Duodenal mucosa (tissue), 2 donors: Measurements from ENCODE around the gene NOTUM.
A peak's percentile ranks its signal among the peaks of the same experiment; 100 is the strongest.
"Not testable (repeated sequence)": the region's sequence is repeated elsewhere in the genome, so short reads cannot be mapped to it uniquely, and the experiment has no call there.

Experiments used
- H3K27ac ChIP-seq: one replicate; pipeline ENCODE4 v1.7.0; 2013; ENCODE audit warnings: low read depth, low read length
- H3K27me3 ChIP-seq, 2 donors: one replicate each; pipeline ENCODE4 v1.7.0; 2013; ENCODE audit warnings: low read length in 2 of 2, control low read depth in 1 of 2; ENCODE audit not compliant: insufficient read depth in 2 of 2, control insufficient read depth in 1 of 2
- H3K36me3 ChIP-seq, 2 donors: one replicate each; pipeline ENCODE4 v1.7.0; 2013; ENCODE audit warnings: low read length in 2 of 2, control low read depth in 1 of 2; ENCODE audit not compliant: insufficient read depth in 2 of 2, control insufficient read depth in 1 of 2
- H3K4me1 ChIP-seq, 2 donors: one replicate each; pipeline ENCODE4 v1.7.0; 2013; ENCODE audit warnings: low read length in 2 of 2, control low read depth in 1 of 2; ENCODE audit not compliant: insufficient read depth in 2 of 2, control insufficient read depth in 1 of 2
- H3K4me3 ChIP-seq, 2 donors: one replicate each; pipeline ENCODE4 v1.7.0; 2013; ENCODE audit warnings: low read length in 2 of 2, low read depth in 1 of 2
- H3K9ac ChIP-seq, 2 donors: one replicate each; pipeline ENCODE4 v1.7.0; 2013; ENCODE audit warnings: low read length in 2 of 2, low read depth in 1 of 2
- H3K9me3 ChIP-seq, 2 donors: one replicate each; pipeline ENCODE4 v1.7.0; 2013; ENCODE audit warnings: low read length in 2 of 2, control low read depth in 1 of 2; ENCODE audit not compliant: control insufficient read depth in 1 of 2

The NOTUM gene

GRCh38 chr17:81920612-81921536, 40.1 kb downstream of the NOTUM start:
- Histone ChIP-seq H3K27ac (no peak overlapping the region), H3K9ac (no peak overlapping the region), H3K4me1 (peaks cover 67 to 77% of the 10 kb centered on the region in 2 donors), H3K4me3 (no peak overlapping the region), H3K36me3 (peaks cover under 1 to 21% of the 10 kb centered on the region in 2 donors), H3K9me3 (no peaks in the 10 kb centered on the region), H3K27me3 (no peaks in the 10 kb centered on the region)

- Histone ChIP-seq H3K27ac (peak overlapping the region; percentile 74), H3K4me1 (peaks cover 52 to 58% of the 10 kb centered on the region in 2 donors), H3K27me3 (no peaks in the 10 kb centered on the region), H3K4me3 (no peak overlapping the region), H3K36me3 (peaks cover 19 to 40% of the 10 kb centered on the region in 2 donors), H3K9ac (peak overlapping the region; percentile 27 to 33), H3K9me3 (no peaks in the 10 kb centered on the region)
Measured at GRCh38 chr17:81918832-81919545, 42.0 kb downstream of the NOTUM start.

GRCh38 chr17:81918333-81918669, 42.7 kb downstream of the NOTUM start:
- peak overlapping the region in 1 of 2 donors; percentile 24 for H3K4me3 ChIP-seq
- peak overlapping the region; percentile 55 for H3K27ac ChIP-seq
- not testable (repeated sequence) for H3K9me3 ChIP-seq, H3K27me3 ChIP-seq
- peaks cover 26 to 47% of the 10 kb centered on the region in 2 donors for H3K36me3 ChIP-seq
- peaks cover 47 to 51% of the 10 kb centered on the region in 2 donors for H3K4me1 ChIP-seq
- H3K9ac ChIP-seq = peak overlapping the region in 1 of 2 donors; percentile 14

GRCh38 chr17:81917565-81918332, 43.2 kb downstream of the NOTUM start, which contains the start of gene SIRT7:
SIRT7 (minus strand) TSS chr17:81918176; CDS start chr17:81918131, 45 bp downstream.
- Histone ChIP-seq H3K27ac (peak within 1 kb of the TSS; percentile 74), H3K9me3 (no peaks in the 10 kb centered on the region), H3K27me3 (no peaks in the 10 kb centered on the region), H3K9ac (peak within 1 kb of the TSS; percentile 45 to 72), H3K4me1 (peaks cover 45 to 47% of the 10 kb centered on the region in 2 donors), H3K36me3 (peaks cover 28 to 51% of the 10 kb centered on the region in 2 donors), H3K4me3 (peak within 1 kb of the TSS; percentile 60 to 62)

GRCh38 chr17:81916234-81917001, 44.6 kb downstream of the NOTUM start:
- Histone ChIP-seq H3K9me3 (no peaks in the 10 kb centered on the region), H3K27me3 (no peaks in the 10 kb centered on the region), H3K27ac (no peak overlapping the region), H3K4me1 (peaks cover 36 to 40% of the 10 kb centered on the region in 2 donors), H3K36me3 (peaks cover 33 to 52% of the 10 kb centered on the region in 2 donors), H3K4me3 (peak overlapping the region; percentile 60 to 62), H3K9ac (peak overlapping the region; percentile 45 to 72)

GRCh38 chr17:81915331-81915730, 45.7 kb downstream of the NOTUM start:
- Histone ChIP-seq H3K27me3 (no peaks in the 10 kb centered on the region), H3K4me1 (peaks cover 35 to 36% of the 10 kb centered on the region in 2 donors), H3K4me3 (no peak overlapping the region), H3K9me3 (no peaks in the 10 kb centered on the region), H3K9ac (no peak overlapping the region), H3K36me3 (peaks cover 33 to 47% of the 10 kb centered on the region in 2 donors), H3K27ac (no peak overlapping the region)

GRCh38 chr17:81914103-81914850, 46.7 kb downstream of the NOTUM start:
- no peak overlapping the region for H3K27ac ChIP-seq
- peaks cover 33 to 45% of the 10 kb centered on the region in 2 donors for H3K36me3 ChIP-seq
- H3K9ac ChIP-seq = no peak overlapping the region
- H3K4me1 ChIP-seq = peaks cover 35 to 36% of the 10 kb centered on the region in 2 donors
- no peaks in the 10 kb centered on the region for H3K27me3 ChIP-seq
- H3K9me3 ChIP-seq = no peaks in the 10 kb centered on the region
- H3K4me3 ChIP-seq = no peak overlapping the region

GRCh38 chr17:81913394-81914102, 47.4 kb downstream of the NOTUM start:
- Histone ChIP-seq H3K9ac (no peak overlapping the region), H3K27ac (no peak overlapping the region), H3K4me3 (no peak overlapping the region), H3K4me1 (peaks cover 33 to 34% of the 10 kb centered on the region in 2 donors), H3K9me3 (no peaks in the 10 kb centered on the region), H3K27me3 (no peaks in the 10 kb centered on the region), H3K36me3 (peaks cover 40 to 48% of the 10 kb centered on the region in 2 donors)
